H1 (cell line): Measurements from ENCODE around the gene PLPP7.

Source experiments
- ASH2L ChIP-seq: fragments of 200-600, 300-600 bp; sonication (generic); IDR thresholded peaks from one replicate; pipeline ENCODE4 v1.7.1; 2017; ENCODE audit warnings: low read length
- BRCA1 ChIP-seq: IDR thresholded peaks from 2 replicates; pipeline ENCODE4 v1.6.1; 2012; ENCODE audit warnings: low read depth, low read length, improper control_type of control experiment
- CEBPB ChIP-seq: IDR thresholded peaks from 2 replicates; pipeline ENCODE4 v1.6.1; 2012; ENCODE audit warnings: low read depth, low read length
- JUN ChIP-seq: IDR thresholded peaks from 2 replicates; pipeline ENCODE4 v1.6.1; 2011; ENCODE audit warnings: low read depth, mild to moderate bottlenecking, improper control_type of control experiment, low read length
- KDM1A ChIP-seq: fragments of 200-600, 300-600 bp; sonication (generic); IDR thresholded peaks from 2 replicates; pipeline ENCODE4 v1.7.1; 2016; ENCODE audit warnings: mild to moderate bottlenecking, low read length, borderline replicate concordance
- KDM4A ChIP-seq: IDR thresholded peaks from one replicate; pipeline ENCODE4 v1.7.1; 2012; ENCODE audit warnings: low read depth, mild to moderate bottlenecking, moderate library complexity, low read length, inconsistent platforms; ENCODE audit not compliant: severe bottlenecking
- MAFK ChIP-seq: IDR thresholded peaks from 2 replicates; pipeline ENCODE4 v1.6.1; 2012; ENCODE audit warnings: low read depth, mild to moderate bottlenecking, improper control_type of control experiment, low read length
- MAX ChIP-seq: IDR thresholded peaks from 2 replicates; pipeline ENCODE4 v1.6.1; 2012; ENCODE audit warnings: inconsistent platforms
- RNF2 ChIP-seq: fragments of 200-900, 300-1000 bp; sonication (generic); IDR thresholded peaks from 2 replicates; pipeline ENCODE4 v1.7.1; 2016; ENCODE audit warnings: borderline replicate concordance, low read depth, mild to moderate bottlenecking, antibody characterized with exemption, low read length; ENCODE audit not compliant: poor library complexity, severe bottlenecking; ENCODE audit errors: missing control alignments
- SIN3A ChIP-seq, 2 experiments: IDR thresholded peaks in 1 of 2; conservative IDR thresholded peaks in 1 of 2; 2 replicates each; pipeline ENCODE4 v1.6.1; 2011 to 2012; ENCODE audit warnings: low read length in 2 of 2, improper control_type of control experiment in 1 of 2, low read depth in 1 of 2, mild to moderate bottlenecking in 1 of 2
- SRF ChIP-seq: IDR thresholded peaks from 2 replicates; pipeline ENCODE4 v1.6.1; 2011; ENCODE audit warnings: mild to moderate bottlenecking, low read depth, low read length, moderate library complexity
- TF ChIP-seq, protein P1 (sequence below), 3 experiments: IDR thresholded peaks; 1 replicate in 2 of 3; 2 replicates in 1 of 3; pipeline versions ENCODE4 v1.5.1 to v1.6.1; 2011; ENCODE audit warnings: low read length in 3 of 3, mild to moderate bottlenecking in 3 of 3, inconsistent platforms in 2 of 3, low read depth in 1 of 3, moderate library complexity in 1 of 3; ENCODE audit not compliant: insufficient read depth in 1 of 3; ENCODE audit errors: control extremely low read depth in 1 of 3

DNA sequence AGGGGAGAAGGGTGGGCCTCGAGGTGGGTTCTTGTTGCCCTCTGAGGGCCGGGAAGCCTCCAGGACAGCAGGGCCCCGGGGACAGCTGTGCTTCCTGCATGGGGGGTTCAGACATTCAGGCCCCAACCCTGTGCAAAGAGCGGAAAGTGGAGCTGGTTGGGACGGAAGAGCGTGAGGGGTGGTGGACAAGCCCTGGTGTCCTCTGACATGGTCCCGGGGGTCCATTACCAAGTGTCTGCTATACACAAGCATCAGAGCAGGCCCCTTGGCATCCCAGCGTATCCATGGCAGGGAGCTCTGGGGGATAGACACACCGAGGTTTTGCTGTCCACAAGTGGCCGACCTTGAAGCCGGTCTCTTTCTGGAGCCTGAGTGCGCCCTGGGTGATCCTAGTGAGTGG lies 9.3 kb downstream of the PLPP7 start:
- TF ChIP-seq, protein P1, sequence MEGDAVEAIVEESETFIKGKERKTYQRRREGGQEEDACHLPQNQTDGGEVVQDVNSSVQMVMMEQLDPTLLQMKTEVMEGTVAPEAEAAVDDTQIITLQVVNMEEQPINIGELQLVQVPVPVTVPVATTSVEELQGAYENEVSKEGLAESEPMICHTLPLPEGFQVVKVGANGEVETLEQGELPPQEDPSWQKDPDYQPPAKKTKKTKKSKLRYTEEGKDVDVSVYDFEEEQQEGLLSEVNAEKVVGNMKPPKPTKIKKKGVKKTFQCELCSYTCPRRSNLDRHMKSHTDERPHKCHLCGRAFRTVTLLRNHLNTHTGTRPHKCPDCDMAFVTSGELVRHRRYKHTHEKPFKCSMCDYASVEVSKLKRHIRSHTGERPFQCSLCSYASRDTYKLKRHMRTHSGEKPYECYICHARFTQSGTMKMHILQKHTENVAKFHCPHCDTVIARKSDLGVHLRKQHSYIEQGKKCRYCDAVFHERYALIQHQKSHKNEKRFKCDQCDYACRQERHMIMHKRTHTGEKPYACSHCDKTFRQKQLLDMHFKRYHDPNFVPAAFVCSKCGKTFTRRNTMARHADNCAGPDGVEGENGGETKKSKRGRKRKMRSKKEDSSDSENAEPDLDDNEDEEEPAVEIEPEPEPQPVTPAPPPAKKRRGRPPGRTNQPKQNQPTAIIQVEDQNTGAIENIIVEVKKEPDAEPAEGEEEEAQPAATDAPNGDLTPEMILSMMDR (IDR thresholded peaks at IDR 0.05; ENCODE audit: control extremely low read depth in 1 of 3, insufficient read depth in 1 of 3, low read depth in 1 of 3, low read length in 3 of 3) = no peak
- TF ChIP-seq CEBPB = no peak
- no peak for TF ChIP-seq ASH2L
- no peak for TF ChIP-seq JUN
- no peak for TF ChIP-seq MAFK
- no peak for TF ChIP-seq BRCA1
- no peak for TF ChIP-seq SRF
- no peak for TF ChIP-seq RNF2
- TF ChIP-seq KDM1A = no peak
- TF ChIP-seq MAX = no peak
- no peak for TF ChIP-seq SIN3A (conservative IDR thresholded peaks at IDR 0.05 in 1 of 2, IDR thresholded peaks at IDR 0.05 in 1 of 2; ENCODE audit: low read depth in 1 of 2, low read length in 2 of 2)
- no peak for TF ChIP-seq KDM4A
